Pancreas (tissue), 10 donors: ENCODE data around the gene MDP1. TPM values are rescaled to one million over a fixed set of nuclear protein-coding genes. Genes with fewer than 3 reads are reported as not detected.
A peak's percentile ranks its signal among the peaks of the same experiment; 100 is the strongest.

Experiments
- ATAC-seq, 4 donors: fragments of 200-7000 bp; cut with Tn5 transposase; one replicate each; pipeline versions ENCODE4 v1.8.0 to v1.9.1; 2020; ENCODE audit warnings: mild to moderate bottlenecking in 4 of 4, moderate library complexity in 4 of 4
- DNase-seq, 6 donors: peaks; one replicate each; pipeline ENCODE4 v3.0.0-alpha.2; 2020
- FAIRE-seq: peaks from 2 replicates; lab custom pipeline; 2012; peaks lifted over from hg19 to GRCh38; lab: Jason Lieb, UNC
- H3K27ac ChIP-seq, 4 donors: fragments of 200-600 bp; sonication (generic); 1 replicate in 3 of 4; 2 replicates in 1 of 4; pipeline versions ENCODE4 v1.5.0 to v1.8.0; 2020
- H3K27me3 ChIP-seq, 4 donors: fragments of 200-600 bp; one replicate each; pipeline ENCODE4 v1.8.0; 2021
- H3K36me3 ChIP-seq, 3 donors: fragments of 200-600 bp; sonication (generic) in 1 of 3; one replicate each; pipeline versions ENCODE4 v1.5.0 to v1.8.0; 2020 to 2021
- H3K4me1 ChIP-seq, 3 donors: fragments of 200-600 bp; one replicate each; pipeline ENCODE4 v1.8.0; 2021
- H3K4me3 ChIP-seq, 4 donors: fragments of 200-600 bp; sonication (generic) in 2 of 4; one replicate each; pipeline versions ENCODE4 v1.5.0 to v1.8.0; 2020 to 2021
- H3K9me3 ChIP-seq, 4 donors: fragments of 200-600 bp; one replicate each; pipeline ENCODE4 v1.8.0; 2021
- CTCF ChIP-seq, 4 donors: fragments of 200-600 bp; sonication (generic) in 3 of 4; IDR thresholded peaks; one replicate each; pipeline versions ENCODE4 v1.5.0 to v1.8.0; 2021; ENCODE audit warnings: antibody characterized with exemption in 4 of 4
- WGBS, 2 donors: extraction: QIAGEN DNeasy Blood & Tissue Kit; methylation state at CpG; one replicate each; pipeline ENCODE4 v1.1.7; 2013; 5-methylcytosine and 5-hydroxymethylcytosine counted together
- intact Hi-C, 3 donors: fragments of 100-400 bp; cut with DNase I; formaldehyde crosslinking; loops; one replicate each; pipeline versions ENCODE4 v1.11.1 to v1.14.2; 2022
- polyA plus RNA-seq, 2 donors: library from polyadenylated mRNA; stranded (reverse); fragments of 200-250 nt; gene quantifications; one replicate each; pipeline ENCODE4 v1.2.3, GENCODE V29; 2013
- total RNA-seq, 6 donors: library from RNA; stranded (reverse); fragmentation: NEBNext Ultra II Directional in 4 of 6; extraction: Animal tissue kit (Norgen Biotek cat#: 25700) in 4 of 6; gene quantifications; one replicate each; pipeline versions ENCODE4 v1.2.1 to v1.2.4, GENCODE V29; 2021 to 2023
- donor health status: healthy with polysubstance abuse.
- donor health status: DM: no; HTN: no; CAD: no; lungs with moderate emphysema.
- donor health status: DM: no; HTN: no; CAD: no.
- donor health status: control.
- donor health status: control.
- donor health status: Bipolar disorder and iron deficiency.
- donor health status: DM: yes; HTN: yes; CAD: no.
- donor health status: DM: no; HTN: no; CAD: no.
- donor health status: DM: no; HTN: no; CAD: no.
- donor health status: DM: yes; HTN: yes; CAD: no.

The MDP1 gene
- total and polyA plus RNA-seq, 8 donors: 7.8 to 31.7 (median 10.3) TPM

DNA sequence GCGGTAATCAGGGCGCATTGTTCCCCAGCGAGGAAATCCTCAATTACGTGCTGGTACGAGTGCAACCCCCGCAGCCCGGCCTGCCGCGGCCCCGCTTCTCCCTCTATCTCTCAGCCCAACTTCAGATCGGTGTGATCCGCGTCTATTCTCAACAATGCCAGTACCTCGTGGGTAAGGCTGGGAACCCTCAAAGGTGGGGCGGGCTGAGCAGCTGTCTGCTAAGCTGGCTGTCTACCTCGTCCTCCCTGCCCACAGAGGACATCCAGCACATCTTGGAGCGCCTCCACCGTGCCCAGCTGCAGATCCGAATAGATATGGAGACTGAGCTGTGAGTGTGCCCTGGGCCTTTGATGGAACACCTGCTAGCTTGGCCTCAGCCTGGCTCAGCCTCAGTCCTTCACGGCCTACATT, 43.0 kb downstream of the MDP1 start:
- peak in 1 of 4 donors; percentile 3 for ATAC-seq
- intact Hi-C loops: no loop called here
- DNase-seq: no peak
- Histone ChIP-seq H3K9me3 (no peaks in the 10 kb centered on the region), H3K4me1 (no peaks in the 10 kb centered on the region), H3K27me3 (no peaks in the 10 kb centered on the region), H3K36me3 (peaks cover 0 to 12% (median 12%) of the 10 kb centered on the region in 3 donors), H3K27ac (no peak overlapping the region), H3K4me3 (no peak overlapping the region)
- WGBS, 2 donors: 83 to 86% methylated on average over 20 of the region's 20 CpGs
- no peak for FAIRE-seq
- no peak for TF ChIP-seq CTCF (IDR thresholded peaks at IDR 0.05)

- Histone ChIP-seq H3K9me3 (no peaks in the 10 kb centered on the region), H3K4me3 (peak overlapping the region in 1 of 4 donors; percentile 20), H3K27me3 (no peaks in the 10 kb centered on the region), H3K4me1 (no peaks in the 10 kb centered on the region), H3K36me3 (peaks cover 0 to 12% (median 8%) of the 10 kb centered on the region in 3 donors), H3K27ac (no peak overlapping the region)
- 77% methylated on average over 30 of the region's 30 CpGs for WGBS, 2 donors
- intact Hi-C loops: no loop called here
- no peak for FAIRE-seq
- no peak for DNase-seq
- TF ChIP-seq CTCF (IDR thresholded peaks at IDR 0.05): no peak
- peak in 2 of 4 donors; percentile 14 to 34 for ATAC-seq
These were observed 43.5 kb downstream of the MDP1 start for GRCh38 chr14:24172261-24172860.

DNA sequence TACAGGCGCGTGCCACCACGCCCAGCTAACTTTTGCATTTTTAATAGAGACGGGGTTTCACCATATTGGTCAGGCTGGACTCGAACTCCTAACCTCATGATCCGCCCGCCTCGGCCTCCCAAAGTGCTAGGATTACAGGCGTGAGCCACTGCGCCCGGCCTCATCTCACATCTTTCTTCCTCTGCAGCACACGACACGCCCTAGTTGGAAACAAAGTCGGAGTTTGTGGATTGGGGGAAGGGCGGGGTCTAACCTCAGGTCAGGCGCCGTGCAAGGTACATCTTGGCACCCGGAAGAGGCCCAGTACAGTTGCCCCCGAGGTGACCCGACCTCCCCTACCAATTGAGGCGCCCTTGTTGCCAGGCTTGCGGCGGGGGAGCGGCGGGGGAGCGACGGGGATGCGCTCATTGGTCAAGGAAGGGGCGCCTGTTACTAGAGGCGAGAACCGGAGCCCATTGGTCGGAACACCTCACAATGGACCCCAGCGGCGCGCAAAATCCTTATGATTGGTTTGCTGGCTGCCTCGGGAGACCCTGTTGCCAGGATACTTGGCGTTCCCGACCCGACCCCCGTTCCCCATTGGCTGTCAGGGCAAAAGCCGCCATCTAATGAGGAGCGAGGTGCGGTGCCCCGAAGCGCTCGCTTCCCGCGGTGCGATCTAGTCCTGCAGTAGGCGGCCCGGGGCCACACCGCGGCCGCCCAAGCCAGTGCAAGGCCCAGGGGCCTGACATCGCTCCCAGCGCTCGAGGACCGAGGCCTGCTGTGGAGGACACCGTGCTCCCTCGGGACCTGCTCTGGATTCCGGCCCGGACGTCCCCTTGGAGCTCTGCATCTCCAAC, 44.2 kb downstream of the MDP1 start, which contains the start of gene REC8:
TSS of gene REC8 (plus strand) at position 659 of the 839 bp plus-strand sequence. CDS start 473 bp downstream, outside the sequence.
- FAIRE-seq (no peak), DNase-seq (peak in 3 of 6 donors; percentile 43 to 82 (median 45)), ATAC-seq (peak; percentile 28 to 87 (median 80))
- H3K27me3 ChIP-seq: no peaks in the 10 kb centered on the region
- H3K4me3 ChIP-seq: peak within 1 kb of the TSS in 1 of 4 donors; percentile 20
- H3K4me1 ChIP-seq: no peaks in the 10 kb centered on the region
- peaks cover 0 to 12% (median 8%) of the 10 kb centered on the region in 3 donors for H3K36me3 ChIP-seq
- intact Hi-C loops: no loop called here
- no peaks in the 10 kb centered on the region for H3K9me3 ChIP-seq
- TF ChIP-seq CTCF (IDR thresholded peaks at IDR 0.05): no peak
- 62 to 67% methylated on average over 63 of the region's 63 CpGs for WGBS, 2 donors
- H3K27ac ChIP-seq: no peak within 1 kb of the TSS

- Histone ChIP-seq H3K27me3 (no peaks in the 10 kb centered on the region), H3K4me1 (peaks cover 0 to 6% (median 0%) of the 10 kb centered on the region in 3 donors), H3K36me3 (peaks cover 5 to 45% (median 24%) of the 10 kb centered on the region in 3 donors), H3K9me3 (no peaks in the 10 kb centered on the region), H3K4me3 (no peak overlapping the region), H3K27ac (no peak overlapping the region)
- intact Hi-C loops: no loop called here
- no peak for TF ChIP-seq CTCF (IDR thresholded peaks at IDR 0.05)
- WGBS, 2 donors: 81 to 97% methylated on average over 3 of the region's 3 CpGs
- DNase-seq: no peak
- ATAC-seq: no peak
- no peak for FAIRE-seq
These were observed 48.3 kb downstream of the MDP1 start for GRCh38 chr14:24167469-24168114.
